Kidney epithelial cell (primary cell): ENCODE data around the gene ZNF407. TPM values are rescaled to one million over a fixed set of nuclear protein-coding genes. Genes with fewer than 3 reads are reported as not detected.

Source experiments
- DNase-seq: peaks from one replicate; pipeline ENCODE4 v3.0.0-alpha.2; 2010; ENCODE audit warnings: low read depth
- H3K27me3 ChIP-seq: 2 replicates; pipeline ENCODE4 v1.6.0; 2011; ENCODE audit warnings: low read length; ENCODE audit not compliant: control insufficient read depth, insufficient read depth
- H3K36me3 ChIP-seq: 2 replicates; pipeline ENCODE4 v1.5.1; 2011; ENCODE audit warnings: low read length; ENCODE audit not compliant: control insufficient read depth, insufficient read depth
- H3K4me3 ChIP-seq: 2 replicates; pipeline ENCODE4 v1.5.1; 2011; ENCODE audit warnings: low read depth, mild to moderate bottlenecking, control low read depth, low read length
- total RNA-seq: library from RNA; depleted of rRNA; stranded (reverse); fragments of >200 nt; gene quantifications from 2 replicates; pipeline ENCODE4 v1.2.3, GENCODE V29; 2015
- TF ChIP-seq, protein P1 (sequence below): IDR thresholded peaks from 2 replicates; pipeline ENCODE4 v1.5.1; 2011; ENCODE audit warnings: mild to moderate bottlenecking, moderate library complexity, low read length, control low read depth, inconsistent platforms; ENCODE audit not compliant: insufficient read depth, poor library complexity, severe bottlenecking

ZNF407 gene
- total RNA-seq, 1 donor from 2014 or later: 8.2 TPM

GRCh38 chr18:75087119-75088020 is 489.7 kb downstream of the ZNF407 start:
- Histone ChIP-seq H3K4me3 (no peak overlapping the region), H3K36me3 (no peaks in the 10 kb centered on the region), H3K27me3 (no peaks in the 10 kb centered on the region)
- TF ChIP-seq, protein P1, sequence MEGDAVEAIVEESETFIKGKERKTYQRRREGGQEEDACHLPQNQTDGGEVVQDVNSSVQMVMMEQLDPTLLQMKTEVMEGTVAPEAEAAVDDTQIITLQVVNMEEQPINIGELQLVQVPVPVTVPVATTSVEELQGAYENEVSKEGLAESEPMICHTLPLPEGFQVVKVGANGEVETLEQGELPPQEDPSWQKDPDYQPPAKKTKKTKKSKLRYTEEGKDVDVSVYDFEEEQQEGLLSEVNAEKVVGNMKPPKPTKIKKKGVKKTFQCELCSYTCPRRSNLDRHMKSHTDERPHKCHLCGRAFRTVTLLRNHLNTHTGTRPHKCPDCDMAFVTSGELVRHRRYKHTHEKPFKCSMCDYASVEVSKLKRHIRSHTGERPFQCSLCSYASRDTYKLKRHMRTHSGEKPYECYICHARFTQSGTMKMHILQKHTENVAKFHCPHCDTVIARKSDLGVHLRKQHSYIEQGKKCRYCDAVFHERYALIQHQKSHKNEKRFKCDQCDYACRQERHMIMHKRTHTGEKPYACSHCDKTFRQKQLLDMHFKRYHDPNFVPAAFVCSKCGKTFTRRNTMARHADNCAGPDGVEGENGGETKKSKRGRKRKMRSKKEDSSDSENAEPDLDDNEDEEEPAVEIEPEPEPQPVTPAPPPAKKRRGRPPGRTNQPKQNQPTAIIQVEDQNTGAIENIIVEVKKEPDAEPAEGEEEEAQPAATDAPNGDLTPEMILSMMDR: no peak
- no peak for DNase-seq

DNA sequence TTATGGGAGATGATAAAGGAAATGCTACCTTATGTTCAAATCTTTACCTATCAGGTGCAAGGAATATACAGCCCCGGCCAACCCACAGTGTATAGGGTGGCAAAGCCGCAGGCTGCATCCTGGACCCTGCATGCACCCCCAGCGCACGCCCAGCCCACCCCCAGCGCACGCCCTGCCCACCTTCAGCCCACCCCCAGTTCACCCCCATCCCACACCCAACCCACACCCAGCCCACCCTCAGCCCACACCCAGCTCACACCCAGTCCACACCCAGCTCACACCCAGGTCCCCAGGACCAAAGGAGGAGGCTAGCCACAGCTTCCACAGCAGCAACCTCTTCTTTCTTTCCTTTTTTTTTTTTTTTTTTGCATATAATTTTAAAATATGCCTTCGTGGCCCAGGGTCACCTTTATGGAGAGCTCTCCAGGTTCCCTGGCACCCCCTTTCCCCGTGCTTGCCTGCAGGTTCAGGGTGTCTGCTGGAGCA is 490.4 kb downstream of the ZNF407 start:
- no peak overlapping the region for H3K4me3 ChIP-seq
- H3K27me3 ChIP-seq: no peaks in the 10 kb centered on the region
- DNase-seq: no peak
- no peaks in the 10 kb centered on the region for H3K36me3 ChIP-seq
- TF ChIP-seq, protein P1: no peak

GRCh38 chr18:75088622-75089211 is 491.0 kb downstream of the ZNF407 start:
- Histone ChIP-seq H3K4me3 (no peak overlapping the region), H3K36me3 (no peaks in the 10 kb centered on the region), H3K27me3 (no peaks in the 10 kb centered on the region)
- no peak for DNase-seq
- TF ChIP-seq, protein P1: no peak

DNA sequence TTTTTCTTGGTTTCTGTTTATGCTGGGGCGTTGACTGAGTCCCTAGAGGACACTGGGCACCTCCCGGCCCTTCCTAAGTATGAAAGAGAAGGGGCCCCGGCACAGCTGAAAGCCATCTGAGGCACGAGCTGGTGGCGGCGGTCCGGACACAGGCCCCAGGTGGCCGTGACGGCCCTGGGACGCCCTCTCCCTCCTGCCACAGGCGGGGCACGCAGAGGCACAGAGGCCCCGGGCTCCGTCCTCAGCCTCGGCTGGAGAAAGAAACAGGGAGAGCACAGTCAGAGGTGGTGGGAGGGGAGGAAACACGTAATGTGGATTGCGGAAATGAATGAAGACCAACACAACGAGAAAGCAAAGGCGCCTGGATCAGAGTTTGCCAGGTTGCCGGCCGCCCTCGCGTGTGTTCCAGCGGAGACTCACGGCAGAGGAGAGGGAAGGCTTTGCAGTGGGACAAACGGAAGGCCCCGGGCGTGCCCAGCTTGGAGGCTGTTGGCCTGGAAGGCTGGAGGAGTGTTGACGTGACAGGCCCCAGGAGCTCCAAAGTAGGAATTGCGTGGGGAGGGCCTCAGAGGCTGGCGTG is 492.2 kb downstream of the ZNF407 start:
- TF ChIP-seq, protein P1: no peak
- no peaks in the 10 kb centered on the region for H3K36me3 ChIP-seq
- no peak for DNase-seq
- H3K4me3 ChIP-seq: no peak overlapping the region
- H3K27me3 ChIP-seq: no peaks in the 10 kb centered on the region

DNA sequence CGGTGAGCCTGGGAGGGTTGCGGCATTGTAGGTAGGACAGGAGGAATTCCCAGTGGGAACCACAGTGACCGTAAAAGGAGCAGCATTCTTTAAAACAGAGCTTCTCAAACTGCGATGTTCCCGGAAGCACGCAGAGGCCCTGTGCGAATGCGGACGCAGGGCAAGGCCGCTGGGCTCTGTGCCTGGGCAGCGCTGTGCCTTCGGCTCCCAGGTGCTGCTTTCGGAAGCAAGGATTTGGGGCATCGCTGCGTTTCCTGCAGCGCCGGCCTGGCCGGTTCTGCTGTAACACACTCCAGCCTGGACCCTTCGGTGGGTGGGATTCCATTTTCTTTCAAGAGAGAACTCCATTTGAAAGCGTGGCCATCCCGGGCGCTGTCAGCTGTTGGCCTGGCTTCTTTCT is 492.7 kb downstream of the ZNF407 start:
- Histone ChIP-seq H3K4me3 (no peak overlapping the region), H3K27me3 (no peaks in the 10 kb centered on the region), H3K36me3 (no peaks in the 10 kb centered on the region)
- TF ChIP-seq, protein P1: no peak
- DNase-seq: no peak
